ENCODE measurements around the gene KLF6.

- TF ChIP-seq POLR2A (IDR thresholded peaks at IDR 0.05) = no peak
- TF ChIP-seq CTCF (IDR thresholded peaks at IDR 0.05) = no peak
Measured at GRCh38 chr10:3747984-3748383, 37.0 kb downstream of the KLF6 start.

Measured in heart left ventricle (tissue), 13 donors.